ENCODE data around the gene SEC63. TPM values are rescaled to one million over a fixed set of nuclear protein-coding genes. Genes with fewer than 3 reads are reported as not detected.
"Not testable (repeated sequence)": the region's sequence is repeated elsewhere in the genome, so short reads cannot be mapped to it uniquely, and the experiment has no call there.

SEC63 gene
- total and polyA plus RNA-seq, 4 donors = 20.7 to 69.4 (median 27.4) TPM

GRCh38 chr6:108002365-108003221 lies 44.6 kb upstream of the SEC63 start:
- Histone ChIP-seq H3K27ac (ENCODE audit: low read depth in 1 of 2, low read length in 2 of 2) (no peak overlapping the region), H3K4me3 (ENCODE audit: low read depth in 1 of 3, low read length in 3 of 3) (no peak overlapping the region)

GRCh38 chr6:108001696-108002231 lies 43.8 kb upstream of the SEC63 start:
- Histone ChIP-seq H3K27me3 (ENCODE audit: control insufficient read depth in 4 of 4, insufficient read depth in 4 of 4, low read length in 3 of 4) (no peaks in the 10 kb centered on the region), H3K9ac (ENCODE audit: low read depth in 1 of 2, low read length in 2 of 2) (no peak overlapping the region), H3K36me3 (ENCODE audit: control insufficient read depth in 4 of 4, insufficient read depth in 3 of 4, low read depth in 1 of 4, low read length in 3 of 4) (no peaks in the 10 kb centered on the region), H3K9me3 (ENCODE audit: control insufficient read depth in 4 of 4, low read length in 3 of 4) (no peaks in the 10 kb centered on the region), H3K27ac (ENCODE audit: low read depth in 1 of 2, low read length in 2 of 2) (no peak overlapping the region), H3K4me1 (ENCODE audit: control insufficient read depth in 4 of 4, insufficient read depth in 4 of 4, low read length in 3 of 4) (no peaks in the 10 kb centered on the region), H3K4me3 (ENCODE audit: low read depth in 1 of 3, low read length in 3 of 3) (no peak overlapping the region)
- no peak for DNase-seq (ENCODE audit: low spot score)
- WGBS = 91% methylated on average over 7 of the region's 7 CpGs
- TF ChIP-seq CTCF (IDR thresholded peaks at IDR 0.05; ENCODE audit: low read depth, low read length, missing input control) = no peak
- no peak for TF ChIP-seq RAD21 (IDR thresholded peaks at IDR 0.05)
- no peak for TF ChIP-seq TAF1 (conservative IDR thresholded peaks at IDR 0.05)
- no peak for TF ChIP-seq JUND (IDR thresholded peaks at IDR 0.05)
- TF ChIP-seq MAX (IDR thresholded peaks at IDR 0.05) = no peak
- no peak for TF ChIP-seq FOXA2 (IDR thresholded peaks at IDR 0.05)
- no peak for TF ChIP-seq ZBTB33 (IDR thresholded peaks at IDR 0.05)
- TF ChIP-seq EGR1 (IDR thresholded peaks at IDR 0.05; ENCODE audit: low read depth in 2 of 2) = no peak
- no peak for TF ChIP-seq SP1 (IDR thresholded peaks at IDR 0.05)
- TF ChIP-seq ATF3 (IDR thresholded peaks at IDR 0.05) = no peak
- no peak for TF ChIP-seq RXRA (IDR thresholded peaks at IDR 0.05)
- no peak for TF ChIP-seq REST (IDR thresholded peaks at IDR 0.05)
- TF ChIP-seq NR2F2 (IDR thresholded peaks at IDR 0.05) = no peak

More at GRCh38 chr6:108002365-108003221, 44.6 kb upstream of the SEC63 start:
- no peak for DNase-seq (ENCODE audit: low spot score)
- Histone ChIP-seq H3K9ac (ENCODE audit: low read depth in 1 of 2, low read length in 2 of 2) (no peak overlapping the region), H3K27me3 (ENCODE audit: control insufficient read depth in 4 of 4, insufficient read depth in 4 of 4, low read length in 3 of 4) (no peaks in the 10 kb centered on the region), H3K36me3 (ENCODE audit: control insufficient read depth in 4 of 4, insufficient read depth in 3 of 4, low read depth in 1 of 4, low read length in 3 of 4) (no peaks in the 10 kb centered on the region), H3K9me3 (ENCODE audit: control insufficient read depth in 4 of 4, low read length in 3 of 4) (no peaks in the 10 kb centered on the region), H3K4me1 (ENCODE audit: control insufficient read depth in 4 of 4, insufficient read depth in 4 of 4, low read length in 3 of 4) (no peaks in the 10 kb centered on the region)
- TF ChIP-seq ATF3 (IDR thresholded peaks at IDR 0.05) (no peak), EGR1 (IDR thresholded peaks at IDR 0.05; ENCODE audit: low read depth in 2 of 2) (no peak), HNF4G (IDR thresholded peaks at IDR 0.05) (no peak), TAF1 (conservative IDR thresholded peaks at IDR 0.05) (no peak), RXRA (IDR thresholded peaks at IDR 0.05) (no peak), HNF4A (conservative IDR thresholded peaks at IDR 0.05) (peak in 1 of 2 donors; percentile 5), RAD21 (IDR thresholded peaks at IDR 0.05) (no peak)
- WGBS = 61% methylated on average over 9 of the region's 9 CpGs

- 96% methylated on average over 5 of the region's 5 CpGs for WGBS
- not testable (repeated sequence) for DNase-seq (ENCODE audit: low spot score); H3K27ac ChIP-seq (ENCODE audit: low read depth in 1 of 2, low read length in 2 of 2)
Observed at GRCh38 chr6:108000259-108000658, 42.3 kb upstream of the SEC63 start.

More at GRCh38 chr6:108000259-108000658, 42.3 kb upstream of the SEC63 start:
- H3K9ac ChIP-seq (ENCODE audit: low read depth in 1 of 2, low read length in 2 of 2); H3K4me1 ChIP-seq (ENCODE audit: control insufficient read depth in 4 of 4, insufficient read depth in 4 of 4, low read length in 3 of 4); H3K27me3 ChIP-seq (ENCODE audit: control insufficient read depth in 4 of 4, insufficient read depth in 4 of 4, low read length in 3 of 4); H3K36me3 ChIP-seq (ENCODE audit: control insufficient read depth in 4 of 4, insufficient read depth in 3 of 4, low read depth in 1 of 4, low read length in 3 of 4); H3K9me3 ChIP-seq (ENCODE audit: control insufficient read depth in 4 of 4, low read length in 3 of 4); H3K4me3 ChIP-seq (ENCODE audit: low read depth in 1 of 3, low read length in 3 of 3): not testable (repeated sequence)

Measured in liver (tissue), 9 donors.